Measurements from ENCODE around the gene SCT. TPM values are rescaled to one million over a fixed set of nuclear protein-coding genes. Genes with fewer than 3 reads are reported as not detected.

SCT gene
- total RNA-seq, 2 donors from 2014 or later, result not detected

GRCh38 chr11:612961-613300 lies 14.1 kb downstream of the SCT start:
- no peaks in the 10 kb centered on the region for H3K27me3 Mint-ChIP-seq
- H3K4me1 Mint-ChIP-seq, result no peaks in the 10 kb centered on the region
- H3K9me3 Mint-ChIP-seq, result no peaks in the 10 kb centered on the region
- H3K36me3 Mint-ChIP-seq (ENCODE audit: low read depth), result peaks cover 31% of the 10 kb centered on the region
- no peak for ATAC-seq (replicated peaks)
- no peak overlapping the region for H3K4me3 Mint-ChIP-seq
- no peak overlapping the region for H3K27ac Mint-ChIP-seq

GRCh38 chr11:612201-612960 lies 14.6 kb downstream of the SCT start:
- Mint-ChIP-seq H3K9me3 (no peaks in the 10 kb centered on the region), H3K4me1 (no peaks in the 10 kb centered on the region), H3K27ac (no peak overlapping the region), H3K36me3 (ENCODE audit: low read depth) (peaks cover 37% of the 10 kb centered on the region), H3K27me3 (no peaks in the 10 kb centered on the region), H3K4me3 (no peak overlapping the region)
- no peak for ATAC-seq (replicated peaks)

- H3K4me1 Mint-ChIP-seq, result no peaks in the 10 kb centered on the region
- no peak overlapping the region for H3K4me3 Mint-ChIP-seq
- ATAC-seq (replicated peaks), result no peak
- no peak overlapping the region for H3K27ac Mint-ChIP-seq
- H3K36me3 Mint-ChIP-seq (ENCODE audit: low read depth), result peaks cover 48% of the 10 kb centered on the region
- no peaks in the 10 kb centered on the region for H3K27me3 Mint-ChIP-seq
- no peaks in the 10 kb centered on the region for H3K9me3 Mint-ChIP-seq
Observed at GRCh38 chr11:611001-611996, 15.7 kb downstream of the SCT start.

GRCh38 chr11:610146-610801 lies 16.7 kb downstream of the SCT start:
- Mint-ChIP-seq H3K27me3 (no peaks in the 10 kb centered on the region), H3K4me1 (no peaks in the 10 kb centered on the region), H3K27ac (no peak overlapping the region), H3K4me3 (no peak overlapping the region), H3K9me3 (no peaks in the 10 kb centered on the region), H3K36me3 (ENCODE audit: low read depth) (peaks cover 53% of the 10 kb centered on the region)
- ATAC-seq (replicated peaks), result no peak

GRCh38 chr11:609341-609811 lies 17.6 kb downstream of the SCT start:
- no peak for ATAC-seq (replicated peaks)
- no peaks in the 10 kb centered on the region for H3K27me3 Mint-ChIP-seq

GRCh38 chr11:608791-609251 lies 18.2 kb downstream of the SCT start:
- Mint-ChIP-seq H3K27me3 (no peaks in the 10 kb centered on the region), H3K9me3 (no peaks in the 10 kb centered on the region), H3K4me1 (no peaks in the 10 kb centered on the region), H3K36me3 (ENCODE audit: low read depth) (peaks cover 68% of the 10 kb centered on the region), H3K4me3 (no peak overlapping the region), H3K27ac (no peak overlapping the region)
- no peak for ATAC-seq (replicated peaks)

More at GRCh38 chr11:609341-609811, 17.6 kb downstream of the SCT start:
- no peaks in the 10 kb centered on the region for H3K4me1 Mint-ChIP-seq
- H3K9me3 Mint-ChIP-seq, result no peaks in the 10 kb centered on the region
- no peak overlapping the region for H3K4me3 Mint-ChIP-seq
- no peak overlapping the region for H3K27ac Mint-ChIP-seq
- H3K36me3 Mint-ChIP-seq (ENCODE audit: low read depth), result peaks cover 62% of the 10 kb centered on the region

- Mint-ChIP-seq H3K27me3 (no peaks in the 10 kb centered on the region), H3K4me1 (no peaks in the 10 kb centered on the region), H3K9me3 (no peaks in the 10 kb centered on the region), H3K36me3 (ENCODE audit: low read depth) (peaks cover 73% of the 10 kb centered on the region), H3K27ac (no peak overlapping the region), H3K4me3 (no peak overlapping the region)
- no peak for ATAC-seq (replicated peaks)
Observed at GRCh38 chr11:607971-608659, 18.9 kb downstream of the SCT start.

GRCh38 chr11:607020-607780 lies 19.8 kb downstream of the SCT start:
- no peaks in the 10 kb centered on the region for H3K27me3 Mint-ChIP-seq
- H3K9me3 Mint-ChIP-seq, result no peaks in the 10 kb centered on the region
- peaks cover 79% of the 10 kb centered on the region for H3K36me3 Mint-ChIP-seq (ENCODE audit: low read depth)
- no peak overlapping the region for H3K27ac Mint-ChIP-seq
- no peak for ATAC-seq (replicated peaks)
- H3K4me1 Mint-ChIP-seq, result no peaks in the 10 kb centered on the region
- H3K4me3 Mint-ChIP-seq, result no peak overlapping the region

- H3K4me1 Mint-ChIP-seq, result no peaks in the 10 kb centered on the region
- no peaks in the 10 kb centered on the region for H3K9me3 Mint-ChIP-seq
- H3K4me3 Mint-ChIP-seq, result no peak overlapping the region
- H3K36me3 Mint-ChIP-seq (ENCODE audit: low read depth), result peaks cover 79% of the 10 kb centered on the region
- no peak overlapping the region for H3K27ac Mint-ChIP-seq
- no peak for ATAC-seq (replicated peaks)
- H3K27me3 Mint-ChIP-seq, result no peaks in the 10 kb centered on the region
Observed at GRCh38 chr11:606245-606644, 20.7 kb downstream of the SCT start.

GRCh38 chr11:605286-606129 lies 21.5 kb downstream of the SCT start:
- Mint-ChIP-seq H3K27ac (no peak overlapping the region), H3K4me1 (no peaks in the 10 kb centered on the region), H3K27me3 (no peaks in the 10 kb centered on the region), H3K4me3 (no peak overlapping the region), H3K9me3 (no peaks in the 10 kb centered on the region), H3K36me3 (ENCODE audit: low read depth) (peaks cover 83% of the 10 kb centered on the region)
- no peak for ATAC-seq (replicated peaks)

- no peaks in the 10 kb centered on the region for H3K4me1 Mint-ChIP-seq
- H3K9me3 Mint-ChIP-seq, result no peaks in the 10 kb centered on the region
- peaks cover 93% of the 10 kb centered on the region for H3K36me3 Mint-ChIP-seq (ENCODE audit: low read depth)
- ATAC-seq (replicated peaks), result no peak
- no peaks in the 10 kb centered on the region for H3K27me3 Mint-ChIP-seq
- no peak overlapping the region for H3K27ac Mint-ChIP-seq
- no peak overlapping the region for H3K4me3 Mint-ChIP-seq
Observed at GRCh38 chr11:603154-603553, 23.8 kb downstream of the SCT start.

GRCh38 chr11:601573-602245 lies 25.3 kb downstream of the SCT start:
- Mint-ChIP-seq H3K27me3 (no peaks in the 10 kb centered on the region), H3K27ac (no peak overlapping the region), H3K4me3 (no peak overlapping the region), H3K9me3 (no peaks in the 10 kb centered on the region), H3K36me3 (ENCODE audit: low read depth) (peaks cover 89% of the 10 kb centered on the region), H3K4me1 (peaks cover 5% of the 10 kb centered on the region)
- ATAC-seq (replicated peaks), result no peak
